ENCODE data around the gene ZBTB47.

ZBTB47 gene

DNA sequence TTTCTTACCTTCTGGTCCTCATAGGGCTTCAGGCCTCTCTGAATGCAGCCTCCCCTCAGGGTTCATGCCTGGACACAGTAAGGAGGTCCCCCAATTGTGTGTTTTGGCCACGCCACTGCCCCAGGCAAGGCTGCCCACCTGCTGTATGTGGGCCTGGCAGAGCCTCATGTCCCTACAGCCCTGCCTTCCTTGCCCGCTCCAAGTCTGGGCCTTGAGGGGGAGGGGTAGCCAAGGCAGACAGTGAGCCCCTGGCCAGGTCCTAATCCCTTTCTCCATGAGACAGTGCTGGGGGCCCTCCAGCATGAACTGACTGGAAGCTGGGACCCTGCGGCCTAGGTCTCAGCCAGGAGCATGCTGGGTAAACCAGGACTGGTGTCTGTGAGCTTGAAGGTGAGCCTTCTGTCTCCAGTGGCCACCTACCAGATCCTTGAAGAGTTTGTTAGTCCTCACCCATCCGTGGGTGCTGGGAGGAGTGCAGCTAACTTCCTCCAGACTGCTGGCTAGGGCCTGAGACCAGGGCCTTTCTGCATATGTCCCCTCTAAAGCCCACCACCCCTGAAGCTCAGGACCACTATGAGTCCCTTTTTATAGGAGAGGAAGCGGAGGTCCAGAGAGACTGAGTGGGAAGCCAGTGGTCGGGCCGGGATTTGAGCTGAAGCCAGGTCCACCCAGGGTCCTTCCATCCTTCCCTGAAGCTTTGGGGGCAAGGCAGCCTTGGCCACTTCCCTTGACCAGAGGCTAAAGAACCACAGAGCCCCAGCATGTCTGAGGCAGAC is 8.7 kb downstream of the ZBTB47 start:
- no peak overlapping the region for H3K4me3 ChIP-seq (ENCODE audit: low read depth, low read length)
- no peak for TF ChIP-seq MYC (IDR thresholded peaks at IDR 0.05; ENCODE audit: low read depth, low read length)
- TF ChIP-seq, protein P1, sequence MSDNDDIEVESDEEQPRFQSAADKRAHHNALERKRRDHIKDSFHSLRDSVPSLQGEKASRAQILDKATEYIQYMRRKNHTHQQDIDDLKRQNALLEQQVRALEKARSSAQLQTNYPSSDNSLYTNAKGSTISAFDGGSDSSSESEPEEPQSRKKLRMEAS (IDR thresholded peaks at IDR 0.05; ENCODE audit: low read depth, low read length), result no peak
- TF ChIP-seq, protein P2, sequence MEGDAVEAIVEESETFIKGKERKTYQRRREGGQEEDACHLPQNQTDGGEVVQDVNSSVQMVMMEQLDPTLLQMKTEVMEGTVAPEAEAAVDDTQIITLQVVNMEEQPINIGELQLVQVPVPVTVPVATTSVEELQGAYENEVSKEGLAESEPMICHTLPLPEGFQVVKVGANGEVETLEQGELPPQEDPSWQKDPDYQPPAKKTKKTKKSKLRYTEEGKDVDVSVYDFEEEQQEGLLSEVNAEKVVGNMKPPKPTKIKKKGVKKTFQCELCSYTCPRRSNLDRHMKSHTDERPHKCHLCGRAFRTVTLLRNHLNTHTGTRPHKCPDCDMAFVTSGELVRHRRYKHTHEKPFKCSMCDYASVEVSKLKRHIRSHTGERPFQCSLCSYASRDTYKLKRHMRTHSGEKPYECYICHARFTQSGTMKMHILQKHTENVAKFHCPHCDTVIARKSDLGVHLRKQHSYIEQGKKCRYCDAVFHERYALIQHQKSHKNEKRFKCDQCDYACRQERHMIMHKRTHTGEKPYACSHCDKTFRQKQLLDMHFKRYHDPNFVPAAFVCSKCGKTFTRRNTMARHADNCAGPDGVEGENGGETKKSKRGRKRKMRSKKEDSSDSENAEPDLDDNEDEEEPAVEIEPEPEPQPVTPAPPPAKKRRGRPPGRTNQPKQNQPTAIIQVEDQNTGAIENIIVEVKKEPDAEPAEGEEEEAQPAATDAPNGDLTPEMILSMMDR (IDR thresholded peaks at IDR 0.05; ENCODE audit: low read depth, low read length), result no peak
- no peak for TF ChIP-seq POLR2A (IDR thresholded peaks at IDR 0.05; ENCODE audit: extremely low read depth, insufficient read length)
- DNase-seq (ENCODE audit: low read depth), result no peak

DNA sequence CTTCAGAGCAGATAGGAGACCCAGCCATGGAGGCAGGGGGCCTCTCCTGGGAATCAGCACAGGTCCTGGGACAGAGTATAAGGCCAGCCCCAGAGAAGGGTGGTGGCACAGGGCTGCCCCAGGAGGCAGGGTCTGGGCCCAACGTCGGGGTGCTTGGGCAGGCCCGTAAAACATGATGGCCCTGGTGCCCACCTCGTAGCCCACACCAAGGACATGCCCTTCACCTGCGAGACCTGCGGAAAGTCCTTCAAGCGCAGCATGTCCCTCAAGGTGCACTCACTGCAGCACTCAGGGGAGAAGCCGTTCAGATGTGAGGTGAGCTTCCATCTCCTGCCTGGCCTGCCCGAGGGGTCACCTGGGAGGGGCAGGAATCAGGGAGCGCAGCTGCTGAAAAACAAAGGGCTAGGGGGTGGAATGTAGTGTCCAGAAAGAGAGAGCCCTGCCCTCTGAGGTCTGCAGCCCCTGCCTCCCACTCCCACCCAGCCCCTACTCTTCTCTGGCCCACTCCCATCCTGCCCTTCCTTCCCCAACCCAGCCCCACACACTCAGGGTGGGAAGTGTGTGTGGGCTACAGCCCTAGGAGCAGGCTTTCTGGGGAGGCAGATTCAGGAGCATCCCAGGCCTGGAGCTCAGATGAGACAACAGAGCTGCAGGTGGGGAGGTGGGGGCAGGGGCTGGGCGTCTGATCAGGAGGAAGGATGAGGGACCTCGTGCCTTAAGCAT is 9.5 kb downstream of the ZBTB47 start:
- no peak overlapping the region for H3K4me3 ChIP-seq (ENCODE audit: low read depth, low read length)
- no peak for DNase-seq (ENCODE audit: low read depth)
- TF ChIP-seq MYC (IDR thresholded peaks at IDR 0.05; ENCODE audit: low read depth, low read length) (no peak), POLR2A (IDR thresholded peaks at IDR 0.05; ENCODE audit: extremely low read depth, insufficient read length) (no peak)
- TF ChIP-seq, protein P1 (IDR thresholded peaks at IDR 0.05; ENCODE audit: low read depth, low read length), result no peak
- TF ChIP-seq, protein P2 (IDR thresholded peaks at IDR 0.05; ENCODE audit: low read depth, low read length), result no peak

DNA sequence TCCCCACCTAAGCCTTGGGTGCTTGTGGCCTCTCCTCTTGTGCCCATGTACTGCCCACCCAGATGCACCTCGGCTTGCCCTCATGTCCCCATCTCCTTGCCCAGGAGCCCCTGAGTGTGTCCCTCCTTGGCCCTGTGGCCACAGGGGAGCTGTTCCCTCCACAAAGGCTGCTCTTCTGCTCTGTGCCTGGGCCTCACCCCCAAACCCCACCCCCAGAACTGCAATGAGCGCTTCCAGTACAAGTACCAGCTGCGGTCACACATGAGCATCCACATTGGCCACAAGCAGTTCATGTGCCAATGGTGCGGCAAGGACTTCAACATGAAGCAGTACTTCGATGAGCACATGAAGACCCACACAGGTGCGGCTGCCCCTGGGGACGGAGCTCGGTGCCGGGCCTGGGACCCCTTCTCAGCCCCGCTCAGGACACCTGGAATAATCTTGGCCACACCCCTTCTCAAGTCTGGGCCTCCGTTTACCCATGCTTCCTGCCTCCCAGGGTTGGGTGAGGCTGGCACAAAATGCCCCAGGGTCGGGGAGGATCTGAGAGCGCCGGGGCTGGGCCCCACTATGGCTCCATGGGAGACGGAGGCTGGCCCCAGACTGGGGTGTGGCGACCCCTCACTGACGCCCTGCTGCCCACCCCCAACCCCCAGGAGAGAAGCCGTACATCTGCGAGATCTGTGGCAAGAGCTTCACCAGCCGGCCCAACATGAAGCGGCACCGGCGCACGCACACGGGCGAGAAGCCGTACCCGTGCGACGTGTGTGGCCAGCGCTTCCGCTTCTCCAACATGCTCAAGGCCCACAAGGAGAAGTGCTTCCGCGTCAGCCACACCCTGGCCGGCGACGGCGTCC is 10.3 kb downstream of the ZBTB47 start:
- no peak for TF ChIP-seq POLR2A (IDR thresholded peaks at IDR 0.05; ENCODE audit: extremely low read depth, insufficient read length)
- TF ChIP-seq, protein P1 (IDR thresholded peaks at IDR 0.05; ENCODE audit: low read depth, low read length), result no peak
- no peak for TF ChIP-seq MYC (IDR thresholded peaks at IDR 0.05; ENCODE audit: low read depth, low read length)
- TF ChIP-seq, protein P2 (IDR thresholded peaks at IDR 0.05; ENCODE audit: low read depth, low read length), result no peak
- DNase-seq (ENCODE audit: low read depth), result no peak
- no peak overlapping the region for H3K4me3 ChIP-seq (ENCODE audit: low read depth, low read length)

DNA sequence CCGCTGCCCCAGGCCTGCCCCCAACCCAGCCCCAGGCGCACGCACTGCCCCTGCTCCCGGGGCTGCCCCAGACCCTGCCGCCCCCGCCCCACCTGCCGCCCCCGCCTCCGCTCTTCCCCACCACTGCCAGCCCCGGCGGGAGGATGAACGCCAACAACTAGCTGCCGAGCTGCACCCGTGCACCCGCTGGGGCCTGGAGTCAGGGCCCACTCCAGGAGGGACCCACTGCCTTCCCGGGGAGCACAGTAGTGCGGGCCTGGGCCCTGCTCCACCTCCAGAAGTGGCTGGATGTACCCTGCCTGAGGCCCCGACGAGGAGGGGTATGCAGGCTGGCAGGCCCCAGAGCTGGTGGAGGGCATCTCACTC is 10.9 kb downstream of the ZBTB47 start:
- DNase-seq (ENCODE audit: low read depth), result no peak
- H3K4me3 ChIP-seq (ENCODE audit: low read depth, low read length), result no peak overlapping the region
- TF ChIP-seq, protein P1 (IDR thresholded peaks at IDR 0.05; ENCODE audit: low read depth, low read length), result no peak
- TF ChIP-seq MYC (IDR thresholded peaks at IDR 0.05; ENCODE audit: low read depth, low read length), result no peak

DNA sequence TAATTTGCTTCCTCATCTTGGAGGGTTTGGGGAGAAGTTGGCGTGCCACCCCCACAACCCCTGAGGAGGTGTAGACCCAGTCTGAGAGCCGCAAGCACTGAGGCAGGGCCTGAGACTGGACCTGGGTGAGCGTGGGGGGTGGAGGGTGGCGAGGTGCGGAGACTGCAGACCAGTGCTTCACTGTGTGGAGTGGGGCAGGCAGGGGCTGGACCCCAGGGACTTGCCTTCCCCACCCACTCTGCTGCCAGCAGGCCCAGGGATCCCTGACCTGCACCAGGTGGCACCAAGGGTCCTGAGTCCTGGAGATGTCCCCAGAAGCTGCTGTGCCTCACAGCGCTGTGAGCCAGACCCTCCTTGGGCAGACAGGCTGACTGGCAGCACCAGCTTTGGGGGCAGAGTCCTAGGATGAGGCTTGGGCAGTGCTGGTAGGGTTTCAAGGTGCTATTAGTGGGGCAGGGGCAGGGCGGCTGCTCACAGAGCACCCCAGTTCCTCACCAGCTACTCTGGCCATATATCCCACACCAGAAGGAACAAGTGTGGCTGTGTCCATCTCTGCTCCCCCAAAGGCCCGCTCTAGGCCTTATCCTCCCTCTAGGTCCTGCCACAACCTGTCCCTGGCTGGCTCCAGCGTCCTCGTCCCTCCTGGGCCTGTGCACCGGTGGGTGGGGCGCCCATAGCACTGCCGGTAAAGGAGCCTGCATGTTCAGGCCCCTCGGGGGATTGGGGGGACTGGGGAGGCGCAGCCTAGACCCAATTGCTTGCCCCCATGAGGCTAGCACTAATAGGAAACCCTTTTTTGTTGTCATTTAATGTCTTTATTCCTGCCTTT is 11.8 kb downstream of the ZBTB47 start:
- H3K4me3 ChIP-seq (ENCODE audit: low read depth, low read length), result no peak overlapping the region
- DNase-seq (ENCODE audit: low read depth), result no peak
- TF ChIP-seq, protein P2 (IDR thresholded peaks at IDR 0.05; ENCODE audit: low read depth, low read length), result no peak
- TF ChIP-seq MYC (IDR thresholded peaks at IDR 0.05; ENCODE audit: low read depth, low read length) (no peak), POLR2A (IDR thresholded peaks at IDR 0.05; ENCODE audit: extremely low read depth, insufficient read length) (no peak)
- TF ChIP-seq, protein P1 (IDR thresholded peaks at IDR 0.05; ENCODE audit: low read depth, low read length), result no peak

All from NB4 (cell line).